GM11168 (cell line): Measurements from ENCODE around the gene ENAH.

Experiments
- in situ Hi-C: fragments of 300-500 bp; cut with MboI; formaldehyde crosslinking; loops from one replicate; pipeline ENCODE4 v1.12.0; 2022; ENCODE audit warnings: low sequenced_read_pairs; ENCODE audit not compliant: unreplicated experiment

Gene ENAH

DNA sequence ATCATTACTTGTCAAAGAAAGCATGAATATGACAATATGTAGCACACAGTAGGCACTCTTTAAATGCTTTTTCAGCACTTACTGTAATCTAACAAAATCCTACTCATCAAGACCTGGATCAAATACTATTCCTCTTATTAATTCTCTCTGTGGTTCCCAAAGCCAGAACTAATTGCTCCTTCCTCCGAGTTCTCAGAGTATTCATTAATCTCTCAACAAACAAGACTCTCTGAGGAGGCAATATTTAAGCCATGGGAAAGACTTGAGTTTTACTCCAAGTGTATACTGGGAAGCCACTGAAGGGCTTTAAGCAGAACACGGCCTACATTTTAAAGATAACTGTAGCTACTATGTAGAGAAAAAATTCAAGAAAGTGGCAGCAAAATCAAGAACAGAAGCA, 79.7 kb downstream of the ENAH start:
- in situ Hi-C loops, result no loop called here

DNA sequence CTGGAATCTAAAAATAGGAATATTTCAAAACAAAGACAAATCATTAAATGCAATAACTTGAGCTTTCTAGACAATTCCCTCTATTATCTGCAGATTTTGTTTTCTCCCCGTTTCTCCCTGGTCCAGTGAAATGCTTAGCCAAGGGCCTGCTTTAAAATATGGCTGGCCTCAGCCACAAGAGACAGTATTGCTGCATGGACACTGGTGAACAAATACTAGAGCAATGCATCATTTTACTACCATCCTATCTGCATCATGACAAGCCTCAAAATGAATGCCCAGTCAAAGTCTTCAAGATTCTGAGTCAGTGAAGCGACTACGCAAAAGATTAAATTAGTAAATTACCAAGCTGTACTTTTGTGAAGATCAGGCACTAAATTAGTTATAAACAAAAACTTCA, 80.5 kb downstream of the ENAH start:
- in situ Hi-C loops, result no loop called here

DNA sequence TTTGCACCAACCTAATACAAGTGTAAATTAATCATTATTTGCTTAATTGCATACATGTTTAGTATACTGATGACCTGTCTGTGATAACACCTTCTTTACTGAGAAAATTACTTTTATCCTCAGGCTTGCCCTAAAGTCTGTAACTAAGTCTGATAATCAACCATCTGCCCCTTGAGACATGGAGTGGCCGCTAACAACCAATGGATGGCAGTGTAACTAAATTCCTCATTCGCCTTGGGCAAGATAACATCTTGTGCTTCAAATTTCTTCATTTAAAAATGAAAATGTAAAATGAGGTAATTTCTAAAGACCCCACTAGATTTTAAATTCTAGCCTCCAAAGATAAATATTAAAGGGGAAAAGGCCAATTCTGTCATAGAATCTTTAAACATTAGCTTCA, 85.1 kb downstream of the ENAH start:
- in situ Hi-C loops, result no loop called here

- in situ Hi-C loops, result no loop called here
Observed at GRCh38 chr1:225565847-225566246, 87.1 kb downstream of the ENAH start.

GRCh38 chr1:225561675-225562074, 91.2 kb downstream of the ENAH start:
- in situ Hi-C loops, result no loop called here

DNA sequence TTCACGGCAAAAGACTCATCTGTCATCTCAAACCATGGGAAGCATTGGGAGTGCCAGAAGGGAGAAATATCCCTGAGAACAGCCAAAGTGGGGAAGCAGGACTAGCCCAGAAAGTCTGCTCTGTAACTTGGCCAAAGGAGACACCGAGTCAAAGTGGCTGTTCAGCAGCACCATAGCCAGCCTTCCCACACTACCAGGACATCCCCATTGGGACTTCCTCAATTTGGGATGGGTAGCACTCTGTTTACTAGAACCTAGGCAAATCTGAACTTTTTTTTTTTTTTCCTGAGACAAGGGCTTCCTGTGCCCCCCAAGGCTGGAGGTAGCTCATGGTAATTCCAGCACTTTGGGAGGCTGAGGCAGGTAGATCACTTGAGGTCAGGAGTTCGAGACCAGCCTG, 93.0 kb downstream of the ENAH start:
- in situ Hi-C loops, result no loop called here

DNA sequence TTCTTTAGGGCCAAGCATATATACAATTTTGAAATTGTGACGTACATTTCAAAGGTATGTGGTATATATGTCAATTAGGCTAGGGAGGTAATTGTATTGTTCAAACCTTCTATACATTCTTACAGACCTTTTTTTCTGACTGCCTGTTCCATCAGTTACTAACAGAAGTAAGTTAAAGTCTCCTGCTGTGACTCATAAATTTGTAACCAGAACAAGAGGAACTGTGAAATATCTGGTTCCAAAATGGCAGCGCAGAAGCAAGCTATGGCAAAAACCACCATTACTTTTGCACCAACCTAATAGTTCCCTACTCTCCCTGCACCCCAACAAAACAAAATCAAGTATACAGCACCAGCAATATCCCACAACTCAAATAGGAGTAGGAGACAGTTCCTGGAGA, 93.6 kb downstream of the ENAH start:
- in situ Hi-C loops, result no loop called here

DNA sequence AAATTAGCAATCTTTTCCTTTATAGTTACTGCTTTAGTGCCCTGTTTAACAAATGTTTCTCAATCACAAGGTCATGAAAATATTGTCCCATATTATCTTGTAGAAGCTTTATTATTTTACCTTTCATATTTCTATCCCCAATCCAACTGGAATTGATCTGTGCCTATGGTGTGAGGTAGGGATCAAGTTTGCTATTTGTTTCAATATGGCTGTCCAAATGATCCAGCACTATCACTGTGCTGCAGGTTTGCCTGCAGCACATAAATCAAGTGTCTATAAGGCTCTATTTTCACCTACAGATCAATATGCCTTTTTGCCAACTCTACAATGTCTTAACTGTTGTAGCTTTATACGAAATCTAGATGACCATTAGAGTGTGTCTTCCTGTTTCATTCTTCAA, 96.2 kb downstream of the ENAH start:
- in situ Hi-C loops, result no loop called here

DNA sequence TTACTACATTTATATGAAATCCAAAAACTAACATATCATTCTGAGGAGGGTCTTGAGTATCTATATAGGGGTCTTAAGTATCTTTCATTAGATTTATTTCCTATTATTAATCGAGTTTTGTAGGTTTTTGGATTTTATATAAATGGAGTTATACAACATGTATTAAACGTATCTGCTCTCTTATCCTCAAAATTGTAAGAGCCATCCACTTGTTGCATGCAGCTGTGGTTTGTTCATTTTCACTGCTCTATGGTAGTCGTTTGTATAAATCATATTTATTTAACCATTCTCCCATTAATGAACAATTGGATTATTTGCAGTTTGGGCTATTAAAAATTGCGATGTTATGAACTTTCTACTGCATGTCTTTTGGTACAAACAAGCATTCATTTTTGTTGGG, 97.1 kb downstream of the ENAH start:
- in situ Hi-C loops, result no loop called here

- in situ Hi-C loops, result no loop called here
Observed at GRCh38 chr1:225554216-225554812, 98.6 kb downstream of the ENAH start.

DNA sequence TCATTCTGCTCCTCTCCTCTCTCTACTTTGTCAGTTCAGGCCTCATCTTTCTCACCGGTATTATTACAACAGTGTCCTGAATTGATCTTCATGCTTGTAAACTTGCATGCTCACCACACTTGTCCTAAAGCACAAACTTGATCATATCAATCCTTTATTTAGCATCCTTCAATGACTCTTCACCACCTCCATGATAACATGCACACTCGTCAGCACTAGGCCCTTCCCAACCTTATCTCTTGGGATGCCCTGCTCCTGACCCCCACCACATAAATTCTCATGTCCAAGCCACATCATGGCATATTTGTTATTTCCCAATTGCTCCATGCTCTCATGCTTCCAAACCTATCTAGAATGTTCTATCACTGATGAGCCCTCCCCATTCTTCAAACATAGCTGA, 103.1 kb downstream of the ENAH start:
- in situ Hi-C loops, result no loop called here

DNA sequence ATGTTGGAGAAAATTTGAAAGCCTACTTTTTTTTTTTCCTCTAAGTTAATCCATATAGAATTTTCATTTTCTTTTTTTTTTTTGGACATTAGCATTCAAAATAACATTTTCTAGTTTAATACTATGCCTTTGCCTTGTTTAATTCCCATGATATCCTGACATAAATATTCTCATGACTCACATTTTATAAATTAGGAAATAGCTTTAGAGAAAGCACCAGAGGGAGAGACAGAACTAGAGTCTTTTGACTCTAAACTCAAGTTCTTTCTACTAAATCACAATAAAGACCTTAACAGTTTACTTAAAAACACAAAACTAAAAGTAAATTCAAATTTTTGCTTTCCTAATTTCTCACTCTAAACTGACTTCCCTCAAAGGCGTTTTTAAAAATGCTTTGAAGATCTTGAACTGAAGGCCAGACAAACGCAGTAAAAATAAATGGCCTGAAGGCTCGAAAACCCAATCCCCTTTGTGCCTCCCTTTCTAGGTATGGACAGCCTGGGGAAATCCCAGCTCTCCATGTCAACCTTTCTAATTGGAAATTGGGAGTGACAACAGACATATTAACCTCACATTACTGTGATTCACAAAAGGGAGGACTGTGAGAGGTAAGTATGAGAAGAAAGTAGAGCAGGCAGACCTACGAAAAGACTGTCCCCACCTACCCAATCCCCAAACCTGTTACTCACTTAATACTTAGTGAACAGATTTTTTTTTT, 104.6 kb downstream of the ENAH start:
- in situ Hi-C loops, result no loop called here

DNA sequence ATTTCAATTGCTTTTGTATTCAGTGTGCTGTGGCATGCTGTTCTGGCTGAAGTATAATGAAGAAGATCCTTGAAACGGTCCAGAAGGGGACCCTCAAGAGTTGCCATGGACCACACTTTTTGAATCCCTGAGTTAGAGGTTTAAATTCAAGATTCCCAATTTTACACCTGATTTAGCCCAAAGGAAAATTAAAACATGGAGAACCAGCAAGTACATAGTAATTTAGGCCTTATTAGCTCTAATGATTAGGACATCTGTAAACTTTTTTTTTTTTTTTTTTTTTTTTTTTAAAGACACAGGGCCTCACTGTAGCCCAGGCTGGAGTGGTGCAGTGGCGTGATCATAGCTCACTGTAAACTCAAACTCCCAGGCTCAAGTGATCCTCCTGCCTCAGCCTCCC, 107.3 kb downstream of the ENAH start:
- in situ Hi-C loops, result no loop called here

DNA sequence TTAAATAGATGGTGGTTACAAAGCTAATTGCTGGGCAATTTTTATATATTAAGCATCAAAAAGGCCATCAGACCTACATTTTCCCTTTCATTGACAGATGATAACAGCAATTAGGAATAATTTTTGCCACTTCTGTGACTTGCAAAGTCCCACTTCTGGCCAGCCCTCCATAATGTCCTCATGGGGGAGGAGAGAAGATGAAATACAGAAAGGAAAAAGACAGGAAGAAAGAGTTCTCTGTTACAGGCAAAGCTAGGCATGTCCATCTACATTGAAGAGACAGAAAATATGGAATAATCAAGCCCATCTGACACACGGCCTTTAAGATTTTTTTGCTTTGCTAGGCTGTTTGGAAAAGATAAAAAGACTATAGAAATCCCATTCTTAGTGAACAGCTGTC, 108.0 kb downstream of the ENAH start:
- in situ Hi-C loops, result no loop called here

GRCh38 chr1:225544263-225544662, 108.7 kb downstream of the ENAH start:
- in situ Hi-C loops, result no loop called here

GRCh38 chr1:225543350-225543749, 109.6 kb downstream of the ENAH start:
- in situ Hi-C loops, result no loop called here

- in situ Hi-C loops, result no loop called here
Observed at GRCh38 chr1:225541383-225541782, 111.5 kb downstream of the ENAH start.

DNA sequence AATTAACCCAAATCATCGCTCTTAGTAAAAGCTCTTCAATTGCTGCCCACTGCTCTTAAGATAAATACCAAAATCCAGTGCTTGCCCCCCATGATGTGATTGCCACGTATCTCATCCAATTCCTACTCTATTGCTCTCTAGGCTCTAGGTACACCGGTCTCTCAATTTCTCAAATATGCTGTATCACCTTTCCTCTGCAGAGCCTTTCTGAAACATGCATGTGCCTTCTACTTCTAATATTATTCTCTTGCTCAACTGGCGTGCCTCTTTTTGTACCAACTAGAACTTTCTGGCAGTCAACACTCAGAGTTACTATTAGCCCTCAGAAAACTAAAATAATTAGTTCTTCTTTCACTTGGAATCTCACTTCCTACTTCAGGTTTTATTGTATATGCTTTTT, 113.3 kb downstream of the ENAH start:
- in situ Hi-C loops, result no loop called here

DNA sequence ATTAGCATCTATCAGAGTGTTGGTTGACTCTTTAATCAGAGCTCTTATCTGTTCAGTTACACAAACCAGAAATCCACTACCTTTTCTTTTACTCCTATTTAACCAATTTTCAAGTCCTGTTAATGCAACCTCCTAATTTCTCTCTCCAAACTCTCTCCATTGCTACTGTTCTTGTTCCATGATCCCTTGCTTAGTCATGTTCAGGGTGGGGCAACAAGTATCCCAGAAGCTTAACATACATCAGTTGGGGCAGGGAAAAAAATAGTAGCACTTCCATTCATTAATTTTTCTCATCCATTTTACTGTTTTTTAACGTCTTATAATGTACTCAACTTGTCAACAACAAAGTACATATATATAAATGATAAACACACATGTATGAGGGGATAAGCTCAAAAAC, 113.9 kb downstream of the ENAH start:
- in situ Hi-C loops, result no loop called here

DNA sequence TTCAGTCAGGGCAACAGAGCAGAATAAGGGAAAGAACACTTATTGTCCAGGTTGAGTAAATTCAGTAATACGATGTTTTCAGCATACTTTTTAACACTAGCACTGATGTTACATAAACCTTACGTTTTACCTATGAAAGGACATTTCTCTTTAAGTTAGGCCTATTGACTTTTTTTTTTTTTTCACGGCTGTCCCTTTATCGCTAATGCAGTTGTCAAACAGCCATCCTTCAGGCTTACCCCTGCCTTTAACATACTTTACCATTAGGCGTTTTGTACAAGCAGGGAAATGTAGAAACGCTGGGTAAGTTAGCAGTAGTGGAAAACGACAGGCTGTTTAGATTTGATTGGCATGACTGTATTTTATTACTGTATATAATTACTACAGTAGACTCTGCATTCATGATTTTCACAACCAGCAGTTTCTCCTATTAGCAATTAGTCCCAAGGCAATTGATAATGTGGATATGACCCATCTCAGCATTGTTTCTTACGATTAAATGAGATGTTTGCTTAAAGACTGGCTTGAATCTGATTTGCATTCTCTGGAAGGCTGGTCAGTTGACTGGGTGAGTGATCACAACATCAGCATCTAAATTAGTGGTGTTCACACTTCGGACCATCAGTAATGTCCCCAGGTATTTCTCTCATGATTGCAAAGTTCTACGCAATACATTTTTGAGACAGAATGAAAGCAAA, 115.2 kb downstream of the ENAH start:
- in situ Hi-C loops, result no loop called here

DNA sequence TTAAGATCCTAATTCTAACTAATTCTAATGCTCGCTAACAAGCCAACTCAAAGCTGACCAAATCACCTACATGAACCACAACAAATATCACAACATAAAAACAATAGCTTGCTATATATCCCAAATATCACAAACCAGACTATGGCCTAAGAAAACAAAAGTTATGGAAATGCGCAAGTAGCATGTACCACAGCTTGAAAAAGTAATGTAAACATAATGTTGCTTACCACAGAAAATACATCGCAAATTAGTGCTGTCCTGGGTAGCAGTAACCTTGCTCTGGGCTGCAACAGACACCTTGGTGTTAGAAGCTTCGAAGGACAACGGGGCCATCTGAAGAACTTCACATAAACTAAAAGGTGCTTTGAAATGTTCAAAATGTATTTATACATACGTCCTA, 117.6 kb downstream of the ENAH start:
- in situ Hi-C loops, result no loop called here

DNA sequence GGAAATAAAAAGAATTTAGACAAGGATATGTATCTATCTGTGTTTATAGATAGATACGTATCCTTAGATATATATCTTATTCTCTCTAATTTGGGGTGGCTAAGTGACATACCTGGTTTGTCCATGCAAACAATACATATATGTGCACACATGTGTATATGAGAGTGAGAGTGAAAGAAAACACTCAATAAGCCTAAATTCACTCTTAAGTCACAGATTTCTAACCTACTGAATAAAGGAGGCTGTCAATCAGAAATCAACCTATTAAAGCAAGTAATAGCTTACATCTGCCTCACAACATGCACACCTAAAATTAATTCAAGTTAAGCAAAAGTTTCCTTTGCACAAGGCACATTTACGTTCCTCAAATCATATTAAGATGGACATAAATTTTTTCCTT, 118.2 kb downstream of the ENAH start:
- in situ Hi-C loops, result no loop called here
